Upper lobe of left lung (tissue), 4 donors: ENCODE data around the gene IFNG.

ENCODE experiments used
- CTCF ChIP-seq, 6 experiments: fragments of 450-650 bp in 4 of 6; fragments of 200-600 bp in 2 of 6; sonication (generic) in 2 of 6; IDR thresholded peaks; one replicate each; pipeline ENCODE4 v1.5.1; 2016 to 2019; ENCODE audit warnings: antibody characterized with exemption in 6 of 6
- POLR2AphosphoS5 ChIP-seq, 2 donors: sonication (generic); formaldehyde crosslinking; IDR thresholded peaks; one replicate each; pipeline ENCODE4 v1.5.1; 2017; ENCODE audit warnings: antibody characterized with exemption in 2 of 2

DNA sequence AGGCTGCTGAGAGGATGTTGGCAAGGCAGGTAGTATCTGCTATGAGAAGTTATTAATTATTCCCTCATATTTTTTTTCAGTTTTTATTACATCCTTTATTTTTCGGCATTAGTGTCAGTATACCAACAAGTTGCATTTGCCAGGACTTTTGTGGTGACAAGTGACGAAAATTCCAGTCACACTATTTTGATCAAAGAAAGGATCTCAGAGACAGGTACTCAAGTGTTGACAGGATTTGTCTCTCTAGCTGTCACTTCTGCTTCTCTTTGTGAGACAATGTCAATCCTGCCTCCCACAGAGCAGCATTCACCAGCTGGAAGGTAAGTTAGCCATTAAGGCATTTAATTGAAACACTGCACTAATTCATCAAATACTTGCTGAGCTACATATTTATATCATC lies 18.0 kb upstream of the IFNG start:
- TF ChIP-seq CTCF (IDR thresholded peaks at IDR 0.05) (no peak), POLR2AphosphoS5 (IDR thresholded peaks at IDR 0.05) (no peak)
